HUES64 (cell line): ENCODE results near the gene D2HGDH. TPM values are rescaled to one million over a fixed set of nuclear protein-coding genes. Genes with fewer than 3 reads are reported as not detected.
A peak's percentile ranks its signal among the peaks of the same experiment; 100 is the strongest.

Source experiments
- H3K27ac ChIP-seq: 2 replicates; pipeline ENCODE4 v1.7.0; 2013; ENCODE audit warnings: low read depth, low read length, inconsistent platforms
- H3K27me3 ChIP-seq: 2 replicates; pipeline ENCODE4 v1.6.1; 2013; ENCODE audit warnings: mild to moderate bottlenecking, low read length; ENCODE audit not compliant: insufficient read depth
- H3K36me3 ChIP-seq: 2 replicates; pipeline ENCODE4 v1.6.1; 2013; ENCODE audit warnings: mild to moderate bottlenecking, low read length; ENCODE audit not compliant: insufficient read depth
- H3K4me1 ChIP-seq: 2 replicates; pipeline ENCODE4 v1.6.1; 2013; ENCODE audit warnings: mild to moderate bottlenecking, low read length, moderate library complexity; ENCODE audit not compliant: insufficient read depth
- H3K4me3 ChIP-seq: 2 replicates; pipeline ENCODE4 v1.5.1; 2013; ENCODE audit warnings: mild to moderate bottlenecking, low read length, moderate library complexity
- H3K9ac ChIP-seq: 2 replicates; pipeline ENCODE4 v1.6.1; 2013; ENCODE audit warnings: mild to moderate bottlenecking, low read depth, low read length
- H3K9me3 ChIP-seq: 2 replicates; pipeline ENCODE4 v1.6.1; 2013; ENCODE audit warnings: low read depth, low read length; ENCODE audit not compliant: insufficient read depth
- WGBS: fragments of 150-250, 120-280 bp; methylation state at CpG from one replicate; pipeline ENCODE4 v1.1.7; 2013; ENCODE audit warnings: missing lambda C conversion rate; 5-methylcytosine and 5-hydroxymethylcytosine counted together
- polyA plus RNA-seq, 2 experiments: library from polyadenylated mRNA; stranded (reverse); fragments of 50-300 nt; gene quantifications; one replicate each; pipeline ENCODE4 v1.2.3, GENCODE V29; 2013

D2HGDH gene
- polyA plus RNA-seq (2013, experiment 1 of 2): 9.9 TPM
- 9.4 TPM for polyA plus RNA-seq (2013, experiment 2 of 2)

DNA sequence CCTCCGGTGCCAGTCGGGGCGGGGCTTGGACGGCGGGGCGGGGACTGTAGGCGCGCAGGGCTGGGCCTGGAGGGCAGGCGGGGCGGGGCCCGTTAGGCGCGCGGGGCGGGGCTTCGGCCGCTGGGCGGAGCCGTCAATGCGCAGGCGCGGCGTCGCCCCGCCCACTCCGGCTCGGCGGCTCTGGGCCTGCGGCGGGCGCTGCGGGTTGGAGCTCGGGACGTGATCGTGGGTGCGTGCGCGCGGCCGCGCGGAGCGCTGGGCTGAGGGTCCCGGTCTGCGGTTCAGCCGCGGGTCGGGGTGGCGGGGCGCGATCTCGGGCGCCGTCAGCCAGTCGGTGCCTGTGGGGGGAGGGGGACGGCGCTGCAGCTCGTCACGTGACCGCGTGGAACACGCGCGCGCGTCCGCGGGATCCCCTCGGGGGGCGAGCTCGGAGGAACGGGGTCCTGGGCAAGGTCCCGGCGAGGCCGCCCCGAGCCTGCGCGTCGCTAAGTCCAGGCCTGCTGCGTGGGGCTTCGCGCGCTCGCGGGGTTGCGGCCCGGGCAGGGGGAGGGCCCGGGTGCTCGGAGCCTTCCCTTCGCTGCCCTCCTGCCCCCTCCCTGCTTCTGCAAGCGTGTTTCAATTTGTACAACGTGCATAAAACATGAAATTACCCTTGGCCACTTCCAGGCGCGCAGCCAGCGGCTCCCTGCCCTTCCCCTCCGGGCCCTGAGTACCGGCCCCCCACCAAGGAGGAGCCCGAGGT, at the start of gene D2HGDH:
Gene D2HGDH (plus strand): TSS at position 164 of the 742 bp plus-strand sequence. CDS start 595 bp downstream, outside the sequence.
- H3K9ac ChIP-seq: peak within 1 kb of the TSS; percentile 82
- under 1% methylated on average over 98 of the region's 98 CpGs for WGBS
- H3K27me3 ChIP-seq: peaks cover 9% of the 10 kb centered on the region
- no peaks in the 10 kb centered on the region for H3K36me3 ChIP-seq
- H3K27ac ChIP-seq: peak within 1 kb of the TSS; percentile 44; the same call in 1 of the 2 replicates
- peak within 1 kb of the TSS; percentile 91 for H3K4me3 ChIP-seq
- H3K4me1 ChIP-seq: no peaks in the 10 kb centered on the region
- no peaks in the 10 kb centered on the region for H3K9me3 ChIP-seq

DNA sequence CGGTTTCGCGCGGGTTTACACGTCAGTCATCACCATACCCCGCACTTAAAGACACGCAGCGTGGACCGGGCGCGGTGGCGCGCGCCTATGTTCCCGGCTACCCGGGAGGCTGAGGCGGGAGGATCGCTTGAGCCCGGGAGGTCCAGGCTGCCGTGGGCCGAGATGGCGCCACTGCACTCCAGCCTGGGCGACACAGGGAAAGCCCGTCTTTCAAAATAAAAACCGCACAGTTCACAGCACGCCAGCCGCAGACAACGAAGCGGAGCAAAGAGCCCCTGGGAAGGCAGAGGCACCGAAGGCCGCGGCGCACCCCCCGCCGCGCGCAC, 48.1 kb upstream of the D2HGDH start:
- H3K9ac ChIP-seq: peak overlapping the region; percentile 98
- no peaks in the 10 kb centered on the region for H3K9me3 ChIP-seq
- peaks cover 6% of the 10 kb centered on the region; the same call in 1 of the 2 replicates for H3K4me1 ChIP-seq
- peak overlapping the region; percentile 90 for H3K27ac ChIP-seq
- peaks cover 57% of the 10 kb centered on the region for H3K36me3 ChIP-seq
- no peaks in the 10 kb centered on the region for H3K27me3 ChIP-seq
- WGBS: under 1% methylated on average over 37 of the region's 37 CpGs
- peak overlapping the region; percentile 95 for H3K4me3 ChIP-seq

GRCh38 chr2:241686650-241687425, 47.6 kb upstream of the D2HGDH start, which contains the start of gene DTYMK:
TSS of gene DTYMK (minus strand) at chr2:241686815. CDS start at chr2:241686783, 32 bp downstream.
- peaks cover 6% of the 10 kb centered on the region; the same call in 1 of the 2 replicates for H3K4me1 ChIP-seq
- under 1% methylated on average over 102 of the region's 102 CpGs for WGBS
- no peaks in the 10 kb centered on the region for H3K9me3 ChIP-seq
- H3K9ac ChIP-seq: peak within 1 kb of the TSS; percentile 98
- peaks cover 55% of the 10 kb centered on the region for H3K36me3 ChIP-seq
- H3K4me3 ChIP-seq: peak within 1 kb of the TSS; percentile 95
- no peaks in the 10 kb centered on the region for H3K27me3 ChIP-seq
- H3K27ac ChIP-seq: peak within 1 kb of the TSS; percentile 90

GRCh38 chr2:241689306-241689705, 45.1 kb upstream of the D2HGDH start:
- peaks cover 46% of the 10 kb centered on the region for H3K36me3 ChIP-seq
- no peak overlapping the region for H3K27ac ChIP-seq
- no peaks in the 10 kb centered on the region for H3K27me3 ChIP-seq
- WGBS: 93% methylated on average over 9 of the region's 10 CpGs
- no peak overlapping the region for H3K4me3 ChIP-seq
- no peaks in the 10 kb centered on the region for H3K9me3 ChIP-seq
- H3K4me1 ChIP-seq: peaks cover 6% of the 10 kb centered on the region; the same call in 1 of the 2 replicates
- H3K9ac ChIP-seq: no peak overlapping the region

- Histone ChIP-seq H3K4me3 (no peak overlapping the region), H3K9me3 (no peaks in the 10 kb centered on the region), H3K27ac (no peak overlapping the region), H3K4me1 (peaks cover 6% of the 10 kb centered on the region; the same call in 1 of the 2 replicates), H3K36me3 (peaks cover 46% of the 10 kb centered on the region), H3K27me3 (no peaks in the 10 kb centered on the region), H3K9ac (no peak overlapping the region)
- WGBS: 89% methylated on average over 6 of the region's 6 CpGs
Measured at GRCh38 chr2:241690202-241690717, 44.2 kb upstream of the D2HGDH start.

DNA sequence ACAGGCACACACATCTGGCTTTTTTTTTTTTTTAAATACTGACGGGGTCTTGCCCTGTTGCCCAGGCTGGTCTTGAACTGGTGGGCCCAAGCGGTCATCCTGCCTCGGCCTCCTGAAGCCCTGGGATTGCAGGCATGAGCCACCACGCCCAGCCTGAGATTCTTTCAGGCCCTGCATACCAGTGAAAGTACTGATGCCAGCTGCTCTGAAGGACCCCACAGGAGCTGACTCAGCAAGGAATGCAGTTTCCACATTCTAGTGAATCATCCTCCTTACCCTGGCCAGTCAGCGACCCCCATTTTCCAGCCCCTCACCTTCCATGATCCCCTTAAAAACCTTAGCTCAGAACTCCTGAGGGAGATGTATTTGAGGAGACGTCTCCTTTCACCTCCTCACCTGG, 42.0 kb upstream of the D2HGDH start:
- Histone ChIP-seq H3K4me3 (no peak overlapping the region), H3K27ac (no peak overlapping the region), H3K4me1 (peaks cover 6% of the 10 kb centered on the region; the same call in 1 of the 2 replicates), H3K9ac (no peak overlapping the region), H3K36me3 (peaks cover 47% of the 10 kb centered on the region), H3K27me3 (no peaks in the 10 kb centered on the region), H3K9me3 (no peaks in the 10 kb centered on the region)
- 93% methylated on average over 6 of the region's 6 CpGs for WGBS

DNA sequence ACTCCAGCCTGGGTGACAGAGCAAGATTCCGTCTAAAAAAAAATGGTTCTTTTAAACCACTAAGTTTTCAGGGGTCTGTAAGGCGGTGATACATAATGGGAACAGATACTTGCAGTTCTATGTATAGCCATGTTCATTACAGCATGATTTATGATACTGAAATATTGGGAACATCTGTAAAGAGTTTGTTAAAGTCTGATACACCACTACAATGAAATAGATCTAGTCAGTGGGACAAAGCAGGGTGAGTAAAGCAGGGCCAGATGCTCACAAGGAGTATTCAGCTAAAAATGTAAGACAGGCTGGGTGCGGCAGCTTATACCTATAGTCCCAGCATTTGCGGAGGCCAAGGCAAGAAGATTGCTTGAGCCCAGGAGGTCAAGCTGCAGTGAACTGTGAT, 38.8 kb upstream of the D2HGDH start:
- Histone ChIP-seq H3K27me3 (no peaks in the 10 kb centered on the region), H3K4me3 (no peak overlapping the region), H3K27ac (no peak overlapping the region), H3K36me3 (peaks cover 33% of the 10 kb centered on the region), H3K9ac (no peak overlapping the region), H3K9me3 (no peaks in the 10 kb centered on the region), H3K4me1 (no peaks in the 10 kb centered on the region)
- 96% methylated on average over 4 of the region's 4 CpGs for WGBS

DNA sequence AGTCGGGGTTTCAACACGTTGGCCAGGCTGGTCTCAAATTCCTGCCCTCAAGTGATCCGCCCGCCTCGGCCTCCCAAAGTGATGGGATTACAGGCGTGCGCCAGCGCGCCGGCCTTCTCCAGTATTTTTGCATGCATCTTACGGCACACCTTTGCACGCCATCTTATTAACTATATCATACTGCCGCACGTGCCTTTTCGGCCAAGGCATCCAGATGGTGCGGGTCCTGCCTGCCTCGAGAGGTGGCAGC, 33.4 kb upstream of the D2HGDH start:
- peak overlapping the region; percentile 95 for H3K27ac ChIP-seq
- peaks cover 13% of the 10 kb centered on the region for H3K36me3 ChIP-seq
- no peaks in the 10 kb centered on the region; the same call in 1 of the 2 replicates for H3K9me3 ChIP-seq
- H3K4me1 ChIP-seq: peaks cover 5% of the 10 kb centered on the region; the same call in 1 of the 2 replicates
- 2% methylated on average over 17 of the region's 17 CpGs for WGBS
- peak overlapping the region; percentile 95 for H3K4me3 ChIP-seq
- peak overlapping the region; percentile 100 for H3K9ac ChIP-seq
- no peaks in the 10 kb centered on the region for H3K27me3 ChIP-seq

- Histone ChIP-seq H3K9ac (peak within 1 kb of the TSS; percentile 100), H3K9me3 (peaks cover 2% of the 10 kb centered on the region; the same call in 1 of the 2 replicates), H3K4me1 (peaks cover 5% of the 10 kb centered on the region; the same call in 1 of the 2 replicates), H3K4me3 (peak within 1 kb of the TSS; percentile 95), H3K27ac (peak within 1 kb of the TSS; percentile 95), H3K36me3 (peaks cover 18% of the 10 kb centered on the region), H3K27me3 (no peaks in the 10 kb centered on the region)
- WGBS: under 1% methylated on average over 96 of the region's 96 CpGs
Measured at GRCh38 chr2:241701399-241702154, 32.9 kb upstream of the D2HGDH start, which contains the start of gene ING5. TSS of gene ING5 (plus strand) at chr2:241702039. CDS start at chr2:241702066, 27 bp downstream.

- Histone ChIP-seq H3K36me3 (peaks cover 25% of the 10 kb centered on the region), H3K9ac (peak overlapping the region; percentile 100), H3K4me3 (peak overlapping the region; percentile 95), H3K4me1 (peaks cover 5% of the 10 kb centered on the region; the same call in 1 of the 2 replicates), H3K27ac (peak overlapping the region; percentile 95), H3K27me3 (no peaks in the 10 kb centered on the region), H3K9me3 (peaks cover 4% of the 10 kb centered on the region; the same call in 1 of the 2 replicates)
- under 1% methylated on average over 97 of the region's 98 CpGs for WGBS
Measured at GRCh38 chr2:241702155-241703031, 32.0 kb upstream of the D2HGDH start.
